ENCODE results near the gene CYTH3. TPM values are rescaled to one million over a fixed set of nuclear protein-coding genes. Genes with fewer than 3 reads are reported as not detected.
"Not testable (repeated sequence)": the region's sequence is repeated elsewhere in the genome, so short reads cannot be mapped to it uniquely, and the experiment has no call there.

The CYTH3 gene
- total and polyA plus RNA-seq, 2 of the 4 experiments (the other 2 are of a cell fraction): 14.2 to 34.8 TPM

GRCh38 chr7:6284055-6284400 is 11.6 kb upstream of the CYTH3 start:
- H2AK9ac ChIP-seq (replicated peaks; ENCODE audit: low read depth, low read length, poor library complexity): peak overlapping the region; percentile 91
- H4K20me1 ChIP-seq (ENCODE audit: insufficient read depth, low read length): no peaks in the 10 kb centered on the region
- H4K91ac ChIP-seq (ENCODE audit: insufficient read depth, low read depth, low read length): peak overlapping the region; percentile 90
- no peaks in the 10 kb centered on the region for H3K9me3 ChIP-seq (ENCODE audit: control insufficient read depth, insufficient read depth, low read length)
- in situ Hi-C loops (cut with MboI; ENCODE audit: low sequenced_read_pairs): no loop called here
- TF ChIP-seq BHLHE40 (IDR thresholded peaks at IDR 0.05; ENCODE audit: low read depth, low read length) (no peak), SMC3 (IDR thresholded peaks at IDR 0.05; ENCODE audit: low read depth, low read length) (no peak), RAD21 (IDR thresholded peaks at IDR 0.05; ENCODE audit: low read length) (no peak), MXI1 (IDR thresholded peaks at IDR 0.05; ENCODE audit: borderline replicate concordance, low read depth, low read length) (no peak)
- H2BK120ac ChIP-seq (ENCODE audit: low read depth, low read length): peak overlapping the region; percentile 99
- POLR2A ChIA-PET (ENCODE audit: unreplicated experiment): no interaction called here
- H3K27me3 ChIP-seq (ENCODE audit: control insufficient read depth, insufficient read depth, low read length): no peaks in the 10 kb centered on the region
- peak overlapping the region; percentile 83 for H3K18ac ChIP-seq (ENCODE audit: low read depth, low read length)
- H3K4me2 ChIP-seq (ENCODE audit: low read depth, low read length): no peak overlapping the region
- intact Hi-C loops (cut with micrococcal nuclease): no loop called here
- no peaks in the 10 kb centered on the region; a peak in 1 of 4 replicates for H3K79me1 ChIP-seq (ENCODE audit: low read depth in 1 of 2, low read length in 2 of 2)
- ATAC-seq (ENCODE audit: low read depth) (no peak), DNase-seq (no peak)
- peak overlapping the region; percentile 100 for H2AK5ac ChIP-seq (ENCODE audit: low read depth, low read length)
- H2BK15ac ChIP-seq (ENCODE audit: low read depth, low read length): peak overlapping the region; percentile 99; the same call in 2 of the 3 replicates
- H3K4me1 ChIP-seq (ENCODE audit: control insufficient read depth, insufficient read depth, low read length): peaks cover 8% of the 10 kb centered on the region
- H3K36me3 ChIP-seq (ENCODE audit: control insufficient read depth, insufficient read depth, low read length): no peaks in the 10 kb centered on the region
- peak overlapping the region; percentile 57 for H4K5ac ChIP-seq (ENCODE audit: low read depth, low read length)
- peak overlapping the region; percentile 81 for H2BK5ac ChIP-seq (ENCODE audit: low read depth, low read length, poor library complexity, severe bottlenecking)
- no peak overlapping the region for H3K9ac ChIP-seq (ENCODE audit: low read depth, low read length)
- CTCF ChIA-PET: no interaction called here
- H3K23ac ChIP-seq (ENCODE audit: low read depth, low read length): peak overlapping the region; percentile 83
- dilution Hi-C loops (cut with HindIII; ENCODE audit: low sequenced_read_pairs, unreplicated experiment): no loop called here
- peak overlapping the region; percentile 89 to 95 for H4K8ac ChIP-seq (ENCODE audit: low read depth in 2 of 2, low read length in 2 of 2)
- no TSS peak for BruUV-seq (replicated peaks)
- H2AFZ ChIP-seq (replicated peaks; ENCODE audit: low read length, poor library complexity): peak overlapping the region; percentile 66
- H3K4me3 ChIP-seq (ENCODE audit: insufficient read depth, low read depth, low read length): no peak overlapping the region
- peak overlapping the region; percentile 60; the same call in 1 of the 2 replicates for H3K56ac ChIP-seq (ENCODE audit: extremely low read depth, insufficient read depth, low read length)
- H3K9me1 ChIP-seq (ENCODE audit: insufficient read depth, low read length): 0 out of 2 replicates have a peak, but pooled peaks cover 3% of the 10 kb centered on the region
- H3K14ac ChIP-seq (replicated peaks; ENCODE audit: low read depth, low read length): peak overlapping the region; percentile 96
- H3K4ac ChIP-seq (ENCODE audit: low read depth, low read length): peak overlapping the region; percentile 98
- H3K27ac ChIP-seq (ENCODE audit: insufficient read depth, low read length): peak overlapping the region; percentile 86
- 100% methylated on average over 1 of the region's 7 CpGs; no CpG with 5 or more reads in 1 of the 2 experiments for WGBS, 2 experiments (ENCODE audit: extremely low coverage in 2 of 2, insufficient read length in 1 of 2)
- peak overlapping the region; percentile 97 for H2BK20ac ChIP-seq (ENCODE audit: low read depth, low read length)

GRCh38 chr7:6283391-6284054 is 11.1 kb upstream of the CYTH3 start:
- CTCF ChIA-PET: interaction anchor here (1.1 kb wide), 1 partner anchor 86 kb away, joined by 4 read pairs; no protein-coding TSS in a partner anchor
- Histone ChIP-seq H4K5ac (ENCODE audit: low read depth, low read length) (peak overlapping the region; percentile 69), H3K18ac (ENCODE audit: low read depth, low read length) (peak overlapping the region; percentile 83), H2BK15ac (ENCODE audit: low read depth, low read length) (peak overlapping the region; percentile 99), H3K4me2 (ENCODE audit: low read depth, low read length) (peak overlapping the region; percentile 2; the same call in 1 of the 2 replicates), H3K14ac (replicated peaks; ENCODE audit: low read depth, low read length) (peak overlapping the region; percentile 96), H4K8ac (ENCODE audit: low read depth in 2 of 2, low read length in 2 of 2) (peak overlapping the region; percentile 99 to 100), H4K91ac (ENCODE audit: insufficient read depth, low read depth, low read length) (peak overlapping the region; percentile 99), H2BK5ac (ENCODE audit: low read depth, low read length, poor library complexity, severe bottlenecking) (peak overlapping the region; percentile 98), H3K4ac (ENCODE audit: low read depth, low read length) (peak overlapping the region; percentile 98), H2AFZ (replicated peaks; ENCODE audit: low read length, poor library complexity) (peak overlapping the region; percentile 67), H3K56ac (ENCODE audit: extremely low read depth, insufficient read depth, low read length) (peak overlapping the region; percentile 98), H2AK5ac (ENCODE audit: low read depth, low read length) (peak overlapping the region; percentile 100), H2BK120ac (ENCODE audit: low read depth, low read length) (peak overlapping the region; percentile 100), H3K23ac (ENCODE audit: low read depth, low read length) (peak overlapping the region; percentile 92), H3K27ac (ENCODE audit: insufficient read depth, low read length) (peak overlapping the region; percentile 98), H3K9ac (ENCODE audit: low read depth, low read length) (peak overlapping the region; percentile 60), H2BK20ac (ENCODE audit: low read depth, low read length) (peak overlapping the region; percentile 100), H2AK9ac (replicated peaks; ENCODE audit: low read depth, low read length, poor library complexity) (peak overlapping the region; percentile 94)
- in situ Hi-C loops (cut with MboI; ENCODE audit: low sequenced_read_pairs); BruUV-seq (replicated peaks); H3K27me3 ChIP-seq (ENCODE audit: control insufficient read depth, insufficient read depth, low read length); H3K4me3 ChIP-seq (ENCODE audit: insufficient read depth, low read depth, low read length); H3K4me1 ChIP-seq (ENCODE audit: control insufficient read depth, insufficient read depth, low read length); intact Hi-C loops (cut with micrococcal nuclease); H3K36me3 ChIP-seq (ENCODE audit: control insufficient read depth, insufficient read depth, low read length); H3K9me1 ChIP-seq (ENCODE audit: insufficient read depth, low read length); dilution Hi-C loops (cut with HindIII; ENCODE audit: low sequenced_read_pairs, unreplicated experiment); H4K20me1 ChIP-seq (ENCODE audit: insufficient read depth, low read length); H3K79me1 ChIP-seq (ENCODE audit: low read depth in 1 of 2, low read length in 2 of 2); H3K9me3 ChIP-seq (ENCODE audit: control insufficient read depth, insufficient read depth, low read length): not testable (repeated sequence)
- 57% methylated on average over 6 of the region's 9 CpGs; no CpG with 5 or more reads in 1 of the 2 experiments for WGBS, 2 experiments (ENCODE audit: extremely low coverage in 2 of 2, insufficient read length in 1 of 2)
- peak; percentile 65 for DNase-seq
- ATAC-seq (ENCODE audit: low read depth): peak; percentile 81
- POLR2A ChIA-PET (ENCODE audit: unreplicated experiment): interaction anchor here (0.7 kb wide), 1 partner anchor 988 kb away, joined by 5 read pairs; no protein-coding TSS in a partner anchor
